HG02981 (cell line): ENCODE data around the gene KANSL1.

ENCODE experiments used
- ATAC-seq: cut with Tn5 transposase; IDR thresholded peaks from one replicate; pipeline ENCODE4 v1.9.1; 2021; ENCODE audit warnings: mild to moderate bottlenecking, moderate library complexity; ENCODE audit not compliant: unreplicated experiment

KANSL1 gene

GRCh38 chr17:46169913-46170638 is 23.2 kb downstream of the KANSL1 start:
- no peak for ATAC-seq

GRCh38 chr17:46167826-46168569 is 25.2 kb downstream of the KANSL1 start:
- ATAC-seq, result no peak

- no peak for ATAC-seq
Measured at GRCh38 chr17:46167267-46167666, 26.0 kb downstream of the KANSL1 start.

GRCh38 chr17:46166692-46167249 is 26.5 kb downstream of the KANSL1 start:
- no peak for ATAC-seq

DNA sequence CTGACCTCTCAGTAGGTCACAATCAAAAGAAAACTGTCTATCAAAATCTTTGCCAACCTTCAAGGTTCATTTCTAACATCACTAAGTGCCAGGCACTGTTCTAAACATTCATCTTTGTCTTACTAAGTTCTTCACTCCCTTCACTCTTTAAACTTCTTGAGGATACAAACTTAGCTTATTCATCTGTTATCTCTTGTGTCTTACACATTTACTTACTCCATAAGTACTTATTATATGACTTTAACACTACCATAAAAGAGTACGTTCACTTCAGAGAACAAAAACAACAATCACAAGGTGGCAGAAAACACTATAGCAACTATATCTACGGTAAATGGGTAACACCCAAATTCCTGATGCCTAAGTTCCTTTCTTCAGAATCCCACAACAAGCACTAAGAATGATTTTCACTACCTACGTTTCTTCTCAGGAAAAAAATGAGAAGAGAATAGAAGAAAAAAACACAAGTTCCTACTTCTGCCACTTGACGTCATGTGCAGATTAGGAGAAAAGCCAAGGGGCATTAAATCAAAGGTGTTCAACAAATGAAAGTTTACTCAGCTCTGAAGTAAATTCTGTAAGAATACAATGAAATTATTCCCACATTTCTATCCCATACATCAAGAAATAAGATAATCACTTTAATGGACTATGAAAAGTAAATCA is 29.2 kb downstream of the KANSL1 start:
- no peak for ATAC-seq

DNA sequence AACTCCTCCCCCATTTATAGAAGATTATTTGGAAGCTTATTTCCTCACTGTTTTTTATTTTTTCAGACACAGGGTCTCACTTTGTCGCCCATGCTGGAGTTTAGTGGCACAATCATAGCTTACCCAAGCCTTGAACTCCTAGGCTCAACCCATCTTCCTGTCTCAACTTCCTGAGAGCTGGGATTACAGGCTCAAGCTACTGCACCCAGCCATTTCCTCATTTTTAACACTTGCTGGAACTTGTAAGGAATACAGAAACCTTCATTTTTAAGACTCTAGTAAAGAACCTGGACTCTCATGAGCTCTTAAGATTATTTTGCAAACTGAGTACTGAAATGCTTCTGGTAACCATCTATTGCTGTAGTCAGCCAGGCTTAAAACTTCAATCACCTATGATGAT is 29.9 kb downstream of the KANSL1 start:
- ATAC-seq, result no peak

DNA sequence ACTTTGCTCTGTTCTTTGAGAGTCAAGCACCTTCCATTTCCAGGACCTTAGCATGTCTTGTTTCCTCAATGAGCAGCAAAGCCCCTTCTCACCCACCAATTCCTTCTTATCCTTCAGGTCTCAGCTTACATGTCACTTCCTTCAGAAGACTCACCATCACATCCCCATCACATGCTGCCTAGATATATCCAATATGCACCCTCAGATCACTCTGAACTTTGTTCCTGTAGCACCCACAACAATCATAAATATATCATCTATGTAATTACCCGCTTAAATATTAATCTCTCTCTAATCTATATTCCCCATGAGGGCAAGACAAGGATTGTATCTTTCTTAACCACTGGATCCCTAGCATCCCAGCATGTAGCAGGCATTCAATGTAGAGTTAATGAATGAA is 30.4 kb downstream of the KANSL1 start:
- ATAC-seq, result no peak

DNA sequence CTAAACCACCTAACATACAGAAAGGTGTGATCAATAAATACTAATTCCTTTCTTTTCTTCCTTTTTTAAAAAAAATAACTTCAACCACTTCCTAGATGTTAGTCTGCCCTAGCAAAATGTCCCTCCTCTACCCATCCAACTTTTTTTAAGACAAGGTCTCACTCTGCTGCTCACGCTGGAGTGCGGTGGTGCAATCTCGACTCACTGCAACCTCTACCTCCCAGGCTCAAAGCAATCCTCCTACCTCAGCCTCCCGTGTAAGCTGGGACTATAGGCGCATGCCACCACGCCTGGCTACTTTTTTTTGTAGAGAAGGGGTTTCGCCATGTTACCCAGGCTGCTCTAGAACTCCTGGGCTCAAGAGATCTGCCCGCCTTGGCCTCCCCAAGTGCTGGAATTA is 33.1 kb downstream of the KANSL1 start:
- no peak for ATAC-seq

- no peak for ATAC-seq
Measured at GRCh38 chr17:46159686-46160085, 33.5 kb downstream of the KANSL1 start.

DNA sequence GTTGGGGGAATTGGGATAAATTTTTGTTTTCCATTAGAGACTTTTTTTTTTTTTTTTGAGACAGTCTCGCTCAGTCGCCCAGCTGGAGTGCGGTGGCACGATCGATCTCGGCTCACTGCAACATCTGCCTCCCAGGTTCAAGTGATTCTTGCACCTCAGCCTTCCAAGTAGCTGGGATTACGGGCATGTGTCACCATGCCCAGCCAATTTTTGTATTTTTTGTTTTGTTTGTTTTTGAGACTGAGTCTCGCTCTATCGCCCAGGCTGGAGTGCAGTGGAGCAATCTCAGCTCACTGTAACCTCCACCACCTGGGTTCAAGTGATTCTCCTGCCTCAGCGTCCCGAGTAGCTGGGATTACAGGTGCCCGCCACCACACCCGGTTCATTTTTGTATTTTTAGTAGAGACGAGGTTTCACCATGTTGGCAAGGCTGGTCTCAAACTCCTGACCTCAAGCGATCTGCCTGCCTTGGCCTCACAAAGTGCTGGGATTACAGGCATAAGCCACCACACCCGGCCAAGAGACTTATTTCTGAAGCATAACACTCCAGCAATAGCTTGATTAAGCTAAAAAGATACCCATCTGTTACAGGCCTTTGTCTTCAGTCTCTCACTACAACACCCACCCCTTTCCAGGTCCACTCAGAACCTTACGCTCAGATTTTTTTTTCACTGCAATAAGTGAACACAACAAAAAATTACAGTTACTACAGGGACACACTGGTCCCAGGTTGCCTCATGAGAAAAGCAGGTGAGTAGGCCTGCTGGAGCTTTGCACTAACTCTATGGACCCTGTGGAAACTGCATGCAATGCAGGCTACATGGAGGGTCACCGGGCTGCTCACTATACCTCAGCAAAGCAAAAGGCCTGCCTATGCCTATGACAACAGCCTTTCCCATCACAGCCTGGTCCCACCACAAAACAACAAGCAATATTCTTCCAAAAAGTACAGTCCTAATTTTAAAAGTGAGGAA is 34.6 kb downstream of the KANSL1 start:
- ATAC-seq, result no peak

DNA sequence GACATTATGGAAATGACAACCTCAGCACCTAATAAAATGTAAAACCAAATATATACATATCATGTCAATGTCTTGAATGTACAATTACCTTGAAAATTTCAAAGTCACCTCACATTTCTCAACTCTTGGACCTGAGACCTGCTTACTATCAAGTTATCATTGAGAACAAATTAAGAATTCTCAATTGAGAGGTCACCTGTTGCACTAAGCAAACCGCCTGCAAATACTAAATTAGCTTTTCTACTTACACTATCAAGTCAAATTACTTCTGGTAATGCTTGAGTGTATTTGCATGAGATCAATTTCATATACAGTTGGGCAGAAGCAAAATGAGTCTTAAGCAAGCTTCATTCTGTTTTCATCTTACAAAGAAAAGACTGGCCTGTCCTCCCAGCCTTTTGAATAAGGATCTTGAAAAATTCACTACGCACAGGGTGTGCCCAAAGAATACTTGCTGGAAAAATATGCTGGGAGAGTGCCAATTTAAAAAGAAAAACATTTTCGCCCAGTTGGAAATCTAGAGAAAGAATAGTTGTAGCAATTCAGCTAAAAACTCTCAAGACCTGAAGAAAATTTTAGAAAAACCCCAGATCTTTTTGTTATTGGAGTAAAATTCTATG is 35.7 kb downstream of the KANSL1 start:
- no peak for ATAC-seq

- ATAC-seq, result no peak
Measured at GRCh38 chr17:46154151-46154816, 38.9 kb downstream of the KANSL1 start.

GRCh38 chr17:46152423-46152822 is 40.8 kb downstream of the KANSL1 start:
- no peak for ATAC-seq

DNA sequence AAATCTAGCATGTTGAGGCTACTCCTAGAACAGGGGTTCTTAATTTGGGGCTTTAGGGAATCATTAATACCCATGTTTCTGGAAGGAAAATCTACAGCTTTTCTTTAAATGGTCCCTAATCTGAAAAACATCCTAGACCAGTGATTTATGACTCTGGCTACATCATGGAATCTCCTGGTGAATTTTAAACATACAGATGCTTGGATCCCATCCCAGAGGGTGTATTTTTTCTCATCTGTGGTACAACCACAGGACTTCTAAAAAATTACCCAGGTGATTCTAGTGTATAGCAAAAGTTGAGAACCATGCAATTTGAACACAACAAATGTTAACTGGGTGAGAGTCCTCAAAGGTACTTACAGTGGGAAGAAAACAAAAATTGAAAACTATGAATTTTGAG is 41.5 kb downstream of the KANSL1 start:
- no peak for ATAC-seq

DNA sequence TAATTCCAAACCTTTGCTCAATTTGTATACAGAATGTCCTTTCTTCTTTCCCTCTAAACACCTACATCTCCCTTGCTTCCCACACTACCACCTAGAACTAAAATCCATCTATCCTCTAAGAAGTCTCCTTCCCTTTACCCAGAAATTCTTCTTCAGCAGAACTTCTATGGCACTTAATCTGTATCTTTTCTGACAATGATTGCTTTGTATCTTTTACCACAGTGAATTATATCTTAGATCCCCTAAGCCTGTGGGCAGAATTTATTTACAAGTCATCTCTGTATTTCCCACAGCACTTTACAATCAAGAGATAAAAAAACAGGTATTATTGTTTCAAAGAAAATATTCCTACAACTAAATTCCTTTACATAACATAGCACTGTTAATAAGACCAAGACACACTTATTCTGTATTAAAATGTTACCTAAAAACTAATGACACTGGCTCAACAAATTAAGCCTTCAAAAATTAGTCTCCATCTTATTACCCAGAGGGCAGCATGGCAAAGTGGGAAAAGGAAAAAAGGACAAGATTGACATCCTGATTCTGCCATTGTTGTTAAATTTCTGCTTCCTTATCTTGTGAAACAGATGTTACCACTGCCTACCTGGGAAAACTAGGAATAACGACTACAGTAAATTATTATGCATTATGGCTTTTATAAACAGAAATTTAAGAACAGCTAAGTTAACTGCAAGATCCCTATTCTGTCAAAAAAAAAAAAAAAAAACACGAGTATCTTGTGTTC is 42.8 kb downstream of the KANSL1 start:
- no peak for ATAC-seq

GRCh38 chr17:46148247-46148646 is 45.0 kb downstream of the KANSL1 start:
- no peak for ATAC-seq

GRCh38 chr17:46147296-46147695 is 45.9 kb downstream of the KANSL1 start:
- ATAC-seq, result no peak

DNA sequence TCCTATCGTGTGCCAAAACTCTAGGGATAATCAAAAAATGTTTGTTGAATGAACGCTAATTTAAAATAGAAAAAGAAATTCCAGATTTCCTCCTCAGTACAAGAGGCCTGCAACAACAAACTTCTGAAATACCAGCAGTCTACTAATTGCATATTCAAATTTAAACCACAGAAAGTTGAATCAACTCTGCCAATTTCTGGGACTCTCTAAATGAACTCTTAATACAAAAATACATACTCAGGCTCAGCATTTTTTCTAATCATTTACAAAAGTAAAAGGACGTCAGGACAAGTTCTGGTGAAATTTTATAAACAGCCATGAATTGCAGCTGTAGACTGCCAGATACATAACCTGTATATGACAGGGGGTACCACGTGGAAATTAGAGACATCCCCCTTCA is 49.0 kb downstream of the KANSL1 start:
- ATAC-seq, result no peak

DNA sequence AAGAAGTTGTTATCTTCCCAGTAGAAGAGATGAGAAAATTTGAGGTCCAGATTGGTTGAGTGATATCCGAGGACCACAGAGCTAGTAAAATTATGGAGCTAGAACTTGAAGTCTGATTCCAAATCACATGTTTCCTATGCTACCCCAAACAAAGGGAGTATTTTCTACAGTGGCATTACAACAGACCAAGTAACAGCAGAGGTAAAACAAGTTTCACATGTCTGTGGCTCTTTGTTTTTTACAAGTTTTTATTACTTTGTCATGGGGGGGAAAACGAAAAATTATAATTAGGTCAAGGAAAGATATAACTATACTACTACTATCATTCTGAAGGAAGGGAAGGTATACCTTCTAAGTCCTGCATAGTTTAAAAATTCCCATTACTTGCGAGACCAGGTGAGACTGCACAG is 49.4 kb downstream of the KANSL1 start:
- no peak for ATAC-seq
